GM06990 (cell line): ENCODE results near the gene CASTOR1.

Source experiments
- DNase-seq: peaks from one replicate; pipeline ENCODE4 v3.0.0-alpha.2; 2011; ENCODE audit not compliant: insufficient read length; ENCODE audit errors: extremely low read depth
- H3K27me3 ChIP-seq: replicated peaks from 2 replicates; pipeline ENCODE4 v1.6.0; 2011; ENCODE audit warnings: low read length; ENCODE audit not compliant: control insufficient read depth, insufficient read depth
- H3K36me3 ChIP-seq: 2 replicates; pipeline ENCODE4 v1.5.1; 2011; ENCODE audit warnings: low read length; ENCODE audit not compliant: control insufficient read depth, insufficient read depth
- H3K4me3 ChIP-seq: replicated peaks from 2 replicates; pipeline ENCODE4 v1.5.1; 2011; ENCODE audit warnings: low read depth, mild to moderate bottlenecking, control low read depth, low read length
- TF ChIP-seq, protein P1 (sequence below): IDR thresholded peaks from 2 replicates; pipeline ENCODE4 v1.5.1; 2011; ENCODE audit warnings: low read length, control low read depth, mild to moderate bottlenecking, inconsistent platforms; ENCODE audit not compliant: insufficient read depth, poor library complexity, severe bottlenecking

Gene CASTOR1

DNA sequence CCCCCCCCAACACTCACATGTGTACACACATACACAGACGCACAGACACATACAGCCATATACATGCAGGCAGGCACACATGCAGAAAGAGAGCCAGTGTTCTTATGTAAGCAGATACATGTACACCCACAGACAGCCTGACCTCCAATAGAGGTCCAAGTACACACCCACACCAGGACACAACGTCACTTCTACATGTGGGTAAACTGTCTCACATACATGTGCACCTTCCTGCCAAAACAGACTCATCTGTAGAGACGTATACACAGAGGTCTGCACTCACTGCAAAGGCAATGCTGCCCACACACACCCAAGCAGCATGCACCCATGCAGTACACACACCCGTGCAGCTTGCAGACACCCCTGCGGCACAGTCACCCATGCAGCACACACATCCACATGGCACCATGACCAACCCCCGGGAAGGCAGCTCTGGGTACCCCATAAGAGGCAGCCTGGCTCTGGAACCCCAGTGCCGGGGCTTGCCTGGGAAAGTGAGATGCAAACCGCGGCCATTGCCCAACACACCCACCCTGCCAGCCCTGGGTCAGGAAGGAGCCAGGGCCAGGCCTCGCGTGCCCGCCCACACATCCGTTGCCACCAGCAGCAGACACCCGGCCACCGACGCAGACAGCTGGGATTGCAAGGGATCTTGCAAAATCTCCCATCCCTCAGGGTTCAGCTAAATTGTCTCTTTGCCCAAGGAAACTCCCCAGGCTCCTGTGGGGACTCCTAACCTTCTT, 10.1 kb downstream of the CASTOR1 start:
- Histone ChIP-seq H3K36me3 (no peaks in the 10 kb centered on the region), H3K27me3 (no peaks in the 10 kb centered on the region; the same call in 1 of the 2 replicates), H3K4me3 (no peak overlapping the region)
- DNase-seq, result no peak
- TF ChIP-seq, protein P1, sequence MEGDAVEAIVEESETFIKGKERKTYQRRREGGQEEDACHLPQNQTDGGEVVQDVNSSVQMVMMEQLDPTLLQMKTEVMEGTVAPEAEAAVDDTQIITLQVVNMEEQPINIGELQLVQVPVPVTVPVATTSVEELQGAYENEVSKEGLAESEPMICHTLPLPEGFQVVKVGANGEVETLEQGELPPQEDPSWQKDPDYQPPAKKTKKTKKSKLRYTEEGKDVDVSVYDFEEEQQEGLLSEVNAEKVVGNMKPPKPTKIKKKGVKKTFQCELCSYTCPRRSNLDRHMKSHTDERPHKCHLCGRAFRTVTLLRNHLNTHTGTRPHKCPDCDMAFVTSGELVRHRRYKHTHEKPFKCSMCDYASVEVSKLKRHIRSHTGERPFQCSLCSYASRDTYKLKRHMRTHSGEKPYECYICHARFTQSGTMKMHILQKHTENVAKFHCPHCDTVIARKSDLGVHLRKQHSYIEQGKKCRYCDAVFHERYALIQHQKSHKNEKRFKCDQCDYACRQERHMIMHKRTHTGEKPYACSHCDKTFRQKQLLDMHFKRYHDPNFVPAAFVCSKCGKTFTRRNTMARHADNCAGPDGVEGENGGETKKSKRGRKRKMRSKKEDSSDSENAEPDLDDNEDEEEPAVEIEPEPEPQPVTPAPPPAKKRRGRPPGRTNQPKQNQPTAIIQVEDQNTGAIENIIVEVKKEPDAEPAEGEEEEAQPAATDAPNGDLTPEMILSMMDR, result no peak

DNA sequence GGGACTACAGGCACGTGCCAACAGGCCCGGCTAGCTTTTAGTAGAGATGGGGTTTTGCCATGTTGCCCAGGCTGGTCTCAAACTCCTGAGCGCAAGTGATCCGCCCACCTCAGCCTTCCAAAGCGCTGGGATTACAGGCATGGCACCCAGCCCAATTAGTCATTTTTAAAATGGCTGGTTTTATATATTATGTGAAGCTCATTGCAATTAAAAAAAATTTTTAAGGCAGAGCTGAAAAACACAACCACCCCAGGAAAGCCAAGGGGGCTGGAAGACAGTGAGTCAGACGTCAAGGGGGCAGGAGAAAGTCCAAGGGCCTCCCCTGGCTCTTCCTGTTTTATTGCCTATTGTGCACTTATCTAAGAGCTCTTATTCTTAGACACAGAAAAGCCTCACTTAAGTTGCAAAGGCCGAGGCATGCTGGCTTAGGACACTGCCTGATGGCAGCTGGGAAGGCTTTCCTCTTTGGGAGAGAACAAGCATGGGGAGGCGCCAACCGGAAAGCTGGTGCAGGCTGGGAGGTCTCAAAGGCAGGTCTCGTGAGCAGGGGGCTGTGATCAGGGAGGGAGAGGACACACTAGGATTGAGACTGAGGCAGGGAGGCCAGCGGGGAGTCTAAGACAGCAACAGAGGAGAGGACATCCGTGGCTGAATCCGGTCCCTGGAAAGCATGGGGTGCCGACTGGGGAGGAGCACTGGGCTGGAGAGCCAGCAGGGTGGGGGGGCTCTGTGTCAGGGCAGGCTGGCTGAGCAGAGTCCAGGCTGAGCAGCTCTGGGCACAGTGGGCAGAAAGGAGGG, 11.6 kb downstream of the CASTOR1 start:
- TF ChIP-seq, protein P1, result no peak
- Histone ChIP-seq H3K36me3 (no peaks in the 10 kb centered on the region), H3K4me3 (no peak overlapping the region), H3K27me3 (no peaks in the 10 kb centered on the region; the same call in 1 of the 2 replicates)
- no peak for DNase-seq

DNA sequence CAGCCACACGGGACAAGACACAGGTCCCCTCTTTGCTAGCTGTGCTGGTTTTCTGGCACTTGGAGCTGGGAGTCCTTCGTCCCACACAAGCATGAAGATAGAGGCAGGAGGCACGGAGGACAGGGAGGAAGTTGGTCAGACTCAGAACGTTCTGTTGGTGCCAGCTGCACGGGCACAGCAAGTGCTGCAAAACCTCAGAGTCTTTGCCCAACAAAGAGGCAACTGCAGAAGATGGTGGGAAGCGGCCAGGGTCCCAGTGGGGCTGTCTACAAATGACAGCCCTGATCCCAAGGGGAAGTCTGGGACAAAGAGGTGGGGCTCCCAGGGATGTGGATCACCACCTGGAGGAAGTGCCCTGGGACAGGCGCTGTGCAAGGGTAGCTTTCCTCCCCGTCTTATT, 13.3 kb downstream of the CASTOR1 start:
- no peak for DNase-seq
- H3K36me3 ChIP-seq, result no peaks in the 10 kb centered on the region; the same call in 1 of the 2 replicates
- TF ChIP-seq, protein P1, result no peak
- H3K27me3 ChIP-seq, result no peaks in the 10 kb centered on the region; the same call in 1 of the 2 replicates
- H3K4me3 ChIP-seq, result no peak overlapping the region

DNA sequence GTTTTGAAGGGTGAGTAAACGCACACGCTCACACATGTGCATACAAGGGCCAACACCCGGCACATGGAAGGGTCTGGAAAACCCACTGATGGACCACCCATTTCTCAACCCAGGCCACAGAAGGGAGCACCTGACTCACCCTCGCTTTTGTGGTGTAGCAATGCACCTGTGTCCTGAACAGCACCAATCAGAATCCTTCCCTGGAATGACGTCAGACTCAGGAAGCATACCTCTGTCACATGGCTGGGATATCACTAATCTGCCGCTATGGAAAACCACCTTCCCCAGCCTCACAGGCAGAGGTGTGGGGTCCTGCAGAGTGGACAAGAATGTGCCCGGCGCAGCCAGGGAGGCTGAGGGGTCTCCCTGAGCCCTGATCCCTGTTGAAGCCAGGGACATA, 13.7 kb downstream of the CASTOR1 start:
- no peaks in the 10 kb centered on the region; the same call in none of the 2 replicates for H3K36me3 ChIP-seq
- no peak for DNase-seq
- no peaks in the 10 kb centered on the region; the same call in 1 of the 2 replicates for H3K27me3 ChIP-seq
- no peak overlapping the region for H3K4me3 ChIP-seq
- TF ChIP-seq, protein P1, result no peak

DNA sequence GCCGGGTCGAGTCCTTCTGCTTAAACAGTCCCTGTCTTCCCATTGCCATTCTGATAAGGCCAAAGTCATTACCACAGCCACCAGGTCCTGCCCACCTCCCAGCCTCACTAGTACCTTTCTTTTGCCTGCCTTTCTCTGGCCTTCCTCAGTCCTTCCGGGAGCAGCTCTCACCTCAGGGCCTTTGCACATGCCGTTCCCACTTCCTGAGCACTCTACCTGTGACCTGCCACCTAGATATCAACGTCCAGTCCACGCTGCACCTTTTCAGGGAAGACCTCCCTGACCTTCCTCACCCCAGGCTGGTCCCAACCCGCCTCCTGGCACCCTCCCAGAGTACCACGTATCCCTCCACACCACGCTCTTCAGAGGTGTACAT, 14.9 kb downstream of the CASTOR1 start:
- no peaks in the 10 kb centered on the region; the same call in 1 of the 2 replicates for H3K27me3 ChIP-seq
- H3K36me3 ChIP-seq, result no peaks in the 10 kb centered on the region; the same call in none of the 2 replicates
- no peak overlapping the region for H3K4me3 ChIP-seq
- no peak for DNase-seq
- TF ChIP-seq, protein P1, result no peak
